A673 (cell line): ENCODE results near the gene ENKD1.

Source experiments
- CTCF ChIP-seq: fragments of 300-800, 200-600 bp; sonication (generic); conservative IDR thresholded peaks from 2 replicates; pipeline ENCODE4 v1.5.1; 2017; ENCODE audit warnings: low read depth, mild to moderate bottlenecking, antibody characterized with exemption, low read length, moderate library complexity, mixed read lengths
- EZH2 ChIP-seq: fragments of 200-600 bp; sonication (generic); IDR thresholded peaks from 2 replicates; pipeline ENCODE4 v1.6.1; 2017; ENCODE audit warnings: borderline replicate concordance, low read depth, mild to moderate bottlenecking, mixed read lengths, antibody characterized with exemption, low read length; ENCODE audit not compliant: poor library complexity, severe bottlenecking

GRCh38 chr16:67672306-67672705 is 5.8 kb upstream of the ENKD1 start:
- TF ChIP-seq EZH2 = no peak
- no peak for TF ChIP-seq CTCF
